ENCODE data around the gene SYT6.
"Not testable (repeated sequence)": the region's sequence is repeated elsewhere in the genome, so short reads cannot be mapped to it uniquely, and the experiment has no call there.

The SYT6 gene

GRCh38 chr1:114075546-114076242 is 78.0 kb downstream of the SYT6 start:
- no peak for TF ChIP-seq CTCF (conservative IDR thresholded peaks at IDR 0.05; ENCODE audit: low read depth, low read length)
- no peaks in the 10 kb centered on the region for H3K27me3 ChIP-seq (ENCODE audit: insufficient read depth, low read depth)
- peak overlapping the region; percentile 16; the same call in 1 of the 2 replicates for H3K27ac ChIP-seq
- peak overlapping the region; percentile 86 for H3K4me2 ChIP-seq
- H4K20me1 ChIP-seq (ENCODE audit: insufficient read depth): no peaks in the 10 kb centered on the region
- no peaks in the 10 kb centered on the region for H3K36me3 ChIP-seq (ENCODE audit: insufficient read depth)
- H3K79me2 ChIP-seq (ENCODE audit: insufficient read depth, low read depth): no peaks in the 10 kb centered on the region
- peaks cover 18% of the 10 kb centered on the region for H3K4me1 ChIP-seq (ENCODE audit: low read depth, poor library complexity, severe bottlenecking)
- peak overlapping the region; percentile 53 for H2AFZ ChIP-seq (ENCODE audit: low read depth)
- H3K4me3 ChIP-seq (IDR thresholded peaks at IDR 0.05; ENCODE audit: insufficient read depth, low read depth, low read length): no peak overlapping the region
- peak overlapping the region; percentile 25; the same call in 1 of the 2 replicates for H3K9ac ChIP-seq

- H3K9ac ChIP-seq: no peak overlapping the region
- no peak for TF ChIP-seq CTCF (conservative IDR thresholded peaks at IDR 0.05; ENCODE audit: low read depth, low read length)
These were observed 78.6 kb downstream of the SYT6 start for GRCh38 chr1:114075105-114075504.

GRCh38 chr1:114072246-114072645 is 81.4 kb downstream of the SYT6 start:
- H3K4me2 ChIP-seq: no peak overlapping the region
- no peaks in the 10 kb centered on the region for H3K79me2 ChIP-seq (ENCODE audit: insufficient read depth, low read depth)
- no peak overlapping the region for H2AFZ ChIP-seq (ENCODE audit: low read depth)
- no peak overlapping the region for H3K4me3 ChIP-seq (IDR thresholded peaks at IDR 0.05; ENCODE audit: insufficient read depth, low read depth, low read length)
- peaks cover 18% of the 10 kb centered on the region for H3K4me1 ChIP-seq (ENCODE audit: low read depth, poor library complexity, severe bottlenecking)
- no peak overlapping the region for H3K9ac ChIP-seq
- H3K27ac ChIP-seq: no peak overlapping the region
- H3K36me3 ChIP-seq (ENCODE audit: insufficient read depth): no peaks in the 10 kb centered on the region
- no peak for TF ChIP-seq CTCF (conservative IDR thresholded peaks at IDR 0.05; ENCODE audit: low read depth, low read length)
- no peaks in the 10 kb centered on the region for H3K27me3 ChIP-seq (ENCODE audit: insufficient read depth, low read depth)
- H4K20me1 ChIP-seq (ENCODE audit: insufficient read depth): no peaks in the 10 kb centered on the region

More at GRCh38 chr1:114075105-114075504, 78.6 kb downstream of the SYT6 start:
- Histone ChIP-seq H3K27me3 (ENCODE audit: insufficient read depth, low read depth) (no peaks in the 10 kb centered on the region), H3K4me2 (peak overlapping the region; percentile 86; the same call in 1 of the 2 replicates), H3K4me1 (ENCODE audit: low read depth, poor library complexity, severe bottlenecking) (peaks cover 18% of the 10 kb centered on the region), H3K27ac (no peak overlapping the region; the same call in 1 of the 2 replicates), H3K36me3 (ENCODE audit: insufficient read depth) (no peaks in the 10 kb centered on the region), H3K4me3 (IDR thresholded peaks at IDR 0.05; ENCODE audit: insufficient read depth, low read depth, low read length) (no peak overlapping the region), H3K79me2 (ENCODE audit: insufficient read depth, low read depth) (no peaks in the 10 kb centered on the region), H4K20me1 (ENCODE audit: insufficient read depth) (no peaks in the 10 kb centered on the region), H2AFZ (ENCODE audit: low read depth) (peak overlapping the region; percentile 53; the same call in 1 of the 2 replicates)

- H3K4me2 ChIP-seq; H3K4me1 ChIP-seq (ENCODE audit: low read depth, poor library complexity, severe bottlenecking); H4K20me1 ChIP-seq (ENCODE audit: insufficient read depth); H3K27ac ChIP-seq; H3K27me3 ChIP-seq (ENCODE audit: insufficient read depth, low read depth); H3K9ac ChIP-seq; H3K36me3 ChIP-seq (ENCODE audit: insufficient read depth); H3K79me2 ChIP-seq (ENCODE audit: insufficient read depth, low read depth); H2AFZ ChIP-seq (ENCODE audit: low read depth); H3K4me3 ChIP-seq (IDR thresholded peaks at IDR 0.05; ENCODE audit: insufficient read depth, low read depth, low read length): not testable (repeated sequence)
These were observed 83.9 kb downstream of the SYT6 start for GRCh38 chr1:114069762-114070161.

- H3K4me2 ChIP-seq; H3K9ac ChIP-seq; H3K79me2 ChIP-seq (ENCODE audit: insufficient read depth, low read depth); H3K4me1 ChIP-seq (ENCODE audit: low read depth, poor library complexity, severe bottlenecking); H3K4me3 ChIP-seq (IDR thresholded peaks at IDR 0.05; ENCODE audit: insufficient read depth, low read depth, low read length); H3K27ac ChIP-seq; H2AFZ ChIP-seq (ENCODE audit: low read depth); H4K20me1 ChIP-seq (ENCODE audit: insufficient read depth); H3K27me3 ChIP-seq (ENCODE audit: insufficient read depth, low read depth); H3K36me3 ChIP-seq (ENCODE audit: insufficient read depth): not testable (repeated sequence)
These were observed 85.0 kb downstream of the SYT6 start for GRCh38 chr1:114068684-114069083.

- H3K9ac ChIP-seq; H2AFZ ChIP-seq (ENCODE audit: low read depth); H4K20me1 ChIP-seq (ENCODE audit: insufficient read depth); H3K27me3 ChIP-seq (ENCODE audit: insufficient read depth, low read depth); H3K4me1 ChIP-seq (ENCODE audit: low read depth, poor library complexity, severe bottlenecking); H3K27ac ChIP-seq; H3K4me3 ChIP-seq (IDR thresholded peaks at IDR 0.05; ENCODE audit: insufficient read depth, low read depth, low read length); H3K79me2 ChIP-seq (ENCODE audit: insufficient read depth, low read depth); H3K4me2 ChIP-seq; H3K36me3 ChIP-seq (ENCODE audit: insufficient read depth): not testable (repeated sequence)
These were observed 88.0 kb downstream of the SYT6 start for GRCh38 chr1:114065671-114066070.
